ENCODE measurements around the gene ANKRD36. TPM values are rescaled to one million over a fixed set of nuclear protein-coding genes. Genes with fewer than 3 reads are reported as not detected.
A peak's percentile ranks its signal among the peaks of the same experiment; 100 is the strongest.
"Not testable (repeated sequence)": the region's sequence is repeated elsewhere in the genome, so short reads cannot be mapped to it uniquely, and the experiment has no call there.

The ANKRD36 gene
- total and polyA plus RNA-seq, 7 donors: 1.8 to 51.0 (median 27.2) TPM; not detected in 1

DNA sequence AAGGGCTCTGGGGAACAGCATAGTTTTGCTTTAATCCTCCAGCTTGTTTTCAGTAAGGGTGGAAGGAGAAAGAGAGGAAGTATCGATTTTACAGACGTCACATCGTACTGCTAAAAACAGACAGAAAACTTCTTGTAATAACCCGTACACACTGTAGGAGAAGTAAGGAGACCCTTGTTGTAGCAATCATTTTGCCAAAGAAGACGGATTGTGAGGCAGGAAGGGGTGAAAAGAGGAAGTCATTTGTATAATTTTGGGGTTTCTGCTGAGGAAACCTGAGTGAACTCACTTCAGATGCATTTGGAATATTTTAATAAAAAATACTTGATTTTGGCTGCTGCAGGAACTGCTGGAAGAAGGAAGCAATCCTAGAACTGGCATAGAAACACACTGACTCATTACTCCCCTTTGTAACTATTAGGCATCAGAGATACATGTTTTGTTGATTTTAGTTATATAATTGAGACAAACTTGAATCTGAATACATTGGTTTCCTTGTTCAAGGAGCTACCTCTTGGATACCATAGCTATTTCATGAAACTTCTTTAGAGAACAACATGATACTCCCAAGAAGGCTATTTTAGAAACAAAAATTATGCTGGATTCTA is 89.8 kb downstream of the ANKRD36 start:
- H3K27ac ChIP-seq; DNase-seq; H3K9me3 ChIP-seq; H3K27me3 ChIP-seq; H3K4me1 ChIP-seq; intact Hi-C loops (cut with DNase I); H3K4me3 ChIP-seq: not testable (repeated sequence)
- peaks cover 0 to 70% (median 19%) of the 10 kb centered on the region in 4 donors for H3K36me3 ChIP-seq
- WGBS, 2 donors: 80 to 92% methylated on average over 5 of the region's 5 CpGs

- H3K9me3 ChIP-seq: no peaks in the 10 kb centered on the region
- H3K27me3 ChIP-seq: no peaks in the 10 kb centered on the region
- intact Hi-C loops (cut with DNase I): no loop called here
- H3K4me3 ChIP-seq: no peak overlapping the region
- no peak overlapping the region for H3K27ac ChIP-seq
- peaks cover 0 to 53% (median 3%) of the 10 kb centered on the region in 4 donors for H3K36me3 ChIP-seq
- no peak for DNase-seq
- WGBS, 2 donors: 94 to 96% methylated on average over 5 of the region's 5 CpGs
- no peak for TF ChIP-seq POLR2A (IDR thresholded peaks at IDR 0.05)
- TF ChIP-seq POLR2AphosphoS5 (IDR thresholded peaks at IDR 0.05): no peak
- TF ChIP-seq, protein P1, sequence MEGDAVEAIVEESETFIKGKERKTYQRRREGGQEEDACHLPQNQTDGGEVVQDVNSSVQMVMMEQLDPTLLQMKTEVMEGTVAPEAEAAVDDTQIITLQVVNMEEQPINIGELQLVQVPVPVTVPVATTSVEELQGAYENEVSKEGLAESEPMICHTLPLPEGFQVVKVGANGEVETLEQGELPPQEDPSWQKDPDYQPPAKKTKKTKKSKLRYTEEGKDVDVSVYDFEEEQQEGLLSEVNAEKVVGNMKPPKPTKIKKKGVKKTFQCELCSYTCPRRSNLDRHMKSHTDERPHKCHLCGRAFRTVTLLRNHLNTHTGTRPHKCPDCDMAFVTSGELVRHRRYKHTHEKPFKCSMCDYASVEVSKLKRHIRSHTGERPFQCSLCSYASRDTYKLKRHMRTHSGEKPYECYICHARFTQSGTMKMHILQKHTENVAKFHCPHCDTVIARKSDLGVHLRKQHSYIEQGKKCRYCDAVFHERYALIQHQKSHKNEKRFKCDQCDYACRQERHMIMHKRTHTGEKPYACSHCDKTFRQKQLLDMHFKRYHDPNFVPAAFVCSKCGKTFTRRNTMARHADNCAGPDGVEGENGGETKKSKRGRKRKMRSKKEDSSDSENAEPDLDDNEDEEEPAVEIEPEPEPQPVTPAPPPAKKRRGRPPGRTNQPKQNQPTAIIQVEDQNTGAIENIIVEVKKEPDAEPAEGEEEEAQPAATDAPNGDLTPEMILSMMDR (IDR thresholded peaks at IDR 0.05): no peak
- no peak for TF ChIP-seq EP300 (IDR thresholded peaks at IDR 0.05)
- no peaks in the 10 kb centered on the region for H3K4me1 ChIP-seq
These were observed 97.4 kb downstream of the ANKRD36 start for GRCh38 chr2:97210325-97210724.

- H3K9me3 ChIP-seq; H3K4me1 ChIP-seq; H3K27ac ChIP-seq; intact Hi-C loops (cut with DNase I); H3K4me3 ChIP-seq; H3K27me3 ChIP-seq; DNase-seq: not testable (repeated sequence)
- WGBS, 2 donors: no CpG with 5 or more reads among the region's 2 CpGs
- H3K36me3 ChIP-seq: peaks cover 0 to 51% (median 7%) of the 10 kb centered on the region in 4 donors
These were observed 102.1 kb downstream of the ANKRD36 start for GRCh38 chr2:97215025-97215424.

- not testable (repeated sequence) for H3K4me3 ChIP-seq, DNase-seq
- WGBS, 2 donors: 97 to 98% methylated on average over 10 of the region's 10 CpGs
These were observed 118.1 kb downstream of the ANKRD36 start for GRCh38 chr2:97230848-97231585.

GRCh38 chr2:97232981-97233380 is 120.0 kb downstream of the ANKRD36 start:
- H3K27me3 ChIP-seq; H3K27ac ChIP-seq; H3K4me1 ChIP-seq; DNase-seq; intact Hi-C loops (cut with DNase I); H3K36me3 ChIP-seq; H3K9me3 ChIP-seq; H3K4me3 ChIP-seq: not testable (repeated sequence)
- WGBS, 2 donors: 100% methylated on average over 1 of the region's 1 CpG

More at GRCh38 chr2:97230848-97231585, 118.1 kb downstream of the ANKRD36 start:
- intact Hi-C loops (cut with DNase I); H3K27ac ChIP-seq; H3K9me3 ChIP-seq; H3K27me3 ChIP-seq; H3K4me1 ChIP-seq; H3K36me3 ChIP-seq: not testable (repeated sequence)

GRCh38 chr2:97233660-97234295 is 120.8 kb downstream of the ANKRD36 start:
- H3K4me3 ChIP-seq; intact Hi-C loops (cut with DNase I); H3K4me1 ChIP-seq; H3K9me3 ChIP-seq; DNase-seq; H3K27me3 ChIP-seq; H3K36me3 ChIP-seq; H3K27ac ChIP-seq: not testable (repeated sequence)
- WGBS, 2 donors: no CpG with 5 or more reads among the region's 2 CpGs

GRCh38 chr2:97261192-97261591 is 148.2 kb downstream of the ANKRD36 start:
- 88 to 97% methylated on average over 4 of the region's 4 CpGs for WGBS, 2 donors
- H3K36me3 ChIP-seq; H3K4me3 ChIP-seq; DNase-seq; intact Hi-C loops (cut with DNase I); H3K9me3 ChIP-seq; H3K27ac ChIP-seq; H3K4me1 ChIP-seq; H3K27me3 ChIP-seq: not testable (repeated sequence)

DNA sequence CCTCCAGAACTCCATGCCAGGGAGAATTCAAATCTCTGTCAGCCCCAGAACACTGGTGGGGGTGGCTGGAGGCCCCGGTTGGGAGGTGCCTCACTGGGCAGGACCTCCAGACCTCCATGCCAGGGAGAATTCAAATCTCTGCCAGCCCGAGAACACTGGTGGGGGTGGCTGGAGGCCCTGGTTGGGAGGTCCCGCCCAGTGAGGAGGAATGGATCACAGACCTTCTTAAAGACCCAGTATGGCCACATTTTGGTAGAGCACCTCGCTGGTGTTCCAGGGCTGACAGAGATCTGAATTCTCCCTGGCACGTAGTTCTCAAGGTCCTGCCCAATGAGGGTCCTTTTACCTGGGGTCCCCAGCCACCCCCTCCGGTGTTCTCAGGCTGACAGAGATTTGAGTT is 153.5 kb downstream of the ANKRD36 start:
- H3K4me3 ChIP-seq; H3K36me3 ChIP-seq; intact Hi-C loops (cut with DNase I); H3K4me1 ChIP-seq; H3K9me3 ChIP-seq; H3K27ac ChIP-seq; H3K27me3 ChIP-seq: not testable (repeated sequence)
- 94 to 97% methylated on average over 2 of the region's 6 CpGs for WGBS, 2 donors
- DNase-seq: peak; percentile 26

Measured in sigmoid colon (tissue), 7 donors.